Esophagus squamous epithelium (tissue), 4 donors: Measurements from ENCODE around the gene APP.

Source experiments
- CTCF ChIP-seq, 6 experiments: fragments of 450-650 bp in 4 of 6; fragments of 200-600 bp in 2 of 6; sonication (generic) in 2 of 6; IDR thresholded peaks; one replicate each; pipeline ENCODE4 v1.5.1; 2016 to 2019; ENCODE audit warnings: antibody characterized with exemption in 6 of 6, mild to moderate bottlenecking in 4 of 6, moderate library complexity in 4 of 6
- POLR2A ChIP-seq, 4 donors: fragments of 450-650 bp; IDR thresholded peaks; one replicate each; pipeline ENCODE4 v1.6.1; 2017; ENCODE audit warnings: antibody characterized with exemption in 4 of 4, mild to moderate bottlenecking in 4 of 4, moderate library complexity in 3 of 4

- no peak for TF ChIP-seq CTCF (IDR thresholded peaks at IDR 0.05)
- no peak for TF ChIP-seq POLR2A (IDR thresholded peaks at IDR 0.05)
Observed at GRCh38 chr21:26124421-26124833, 46.1 kb downstream of the APP start.
